GM19023 (cell line): ENCODE data around the gene LAMB1.

Experiments
- ATAC-seq: cut with Tn5 transposase; IDR thresholded peaks from one replicate; pipeline ENCODE4 v1.9.1; 2021; ENCODE audit warnings: mild to moderate bottlenecking, moderate library complexity; ENCODE audit not compliant: unreplicated experiment

Gene LAMB1

GRCh38 chr7:107999779-108000560, 3.0 kb downstream of the LAMB1 start:
- no peak for ATAC-seq

GRCh38 chr7:107998660-107999480, 4.1 kb downstream of the LAMB1 start:
- ATAC-seq, result no peak

- no peak for ATAC-seq
Observed at GRCh38 chr7:107998150-107998549, 4.8 kb downstream of the LAMB1 start.

DNA sequence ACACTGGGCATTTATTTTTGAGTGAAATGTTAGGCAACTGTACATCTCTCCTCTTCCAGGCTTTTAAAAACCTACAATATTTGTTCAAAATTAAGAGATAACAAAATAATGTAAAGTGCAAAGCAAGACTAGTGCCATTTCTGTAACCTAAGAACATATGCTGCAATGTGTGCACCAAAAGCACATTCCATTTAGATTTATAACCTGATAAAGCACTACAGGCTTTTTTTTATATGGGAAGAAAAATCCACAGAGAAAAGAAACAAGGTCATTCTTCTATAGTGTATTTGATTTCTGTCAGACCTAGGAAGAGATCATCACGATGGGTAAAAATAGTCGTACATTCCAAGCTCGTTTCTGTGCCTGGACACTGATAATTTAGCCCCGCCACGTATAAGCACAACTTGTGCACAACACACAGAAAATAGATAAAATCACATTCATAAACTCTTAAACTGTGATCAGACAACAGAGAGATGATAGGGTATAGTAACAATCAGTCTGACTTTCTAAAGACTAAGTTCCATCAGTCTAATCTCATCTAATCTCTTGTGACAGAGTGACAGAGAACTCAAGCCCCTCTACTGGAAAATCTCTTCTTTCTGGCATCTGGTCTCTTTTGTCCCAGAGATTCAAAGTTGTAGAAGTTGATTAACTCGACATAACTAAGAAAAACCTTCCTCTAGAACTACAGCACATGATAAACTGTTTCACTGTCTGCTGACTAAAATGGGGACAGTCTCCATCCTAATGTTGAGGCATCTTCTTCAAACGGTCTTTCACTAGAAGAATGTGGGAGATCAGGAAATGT, 6.7 kb downstream of the LAMB1 start:
- no peak for ATAC-seq

DNA sequence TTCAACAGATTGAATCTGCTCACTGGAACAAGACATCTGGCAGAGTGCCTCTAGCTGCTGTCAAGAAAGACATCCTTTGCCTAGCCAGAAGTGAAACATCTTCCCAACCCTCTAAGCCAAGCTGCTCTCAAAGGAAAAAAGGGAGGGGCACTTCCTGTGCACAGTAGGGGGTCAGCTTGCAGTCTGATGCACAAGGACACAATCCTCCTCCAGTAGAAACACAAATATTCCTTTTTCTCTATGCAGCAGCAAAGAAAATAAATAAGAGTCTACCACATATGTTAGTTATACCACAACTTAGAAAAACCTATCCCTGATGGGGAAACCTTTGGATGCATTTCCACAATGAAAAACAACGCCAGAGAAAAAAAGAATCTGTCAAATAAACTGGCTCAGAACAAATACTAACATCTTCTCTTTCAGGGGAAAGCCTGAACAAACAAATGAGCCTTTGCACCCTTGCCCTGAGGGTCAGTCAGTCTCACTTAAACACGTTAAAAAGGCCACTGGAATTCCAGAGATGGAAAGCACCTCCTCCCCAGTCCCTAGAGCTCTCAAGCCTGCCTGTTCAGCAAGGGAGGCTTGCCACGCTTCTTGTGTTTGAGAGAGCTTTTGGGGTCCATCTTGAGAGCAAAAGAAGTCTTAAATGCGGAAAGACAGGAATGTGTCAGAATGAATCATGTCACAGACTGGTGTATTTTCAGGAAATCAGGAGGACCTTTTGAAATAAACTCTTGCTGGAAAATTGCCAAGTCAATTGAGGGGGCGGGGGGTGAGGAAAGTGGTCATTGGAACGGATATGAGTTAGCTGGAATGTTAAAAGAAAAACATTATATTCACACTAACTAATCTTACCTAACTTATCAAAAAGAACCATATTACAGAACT, 7.5 kb downstream of the LAMB1 start:
- no peak for ATAC-seq

GRCh38 chr7:107994421-107995030, 8.4 kb downstream of the LAMB1 start:
- no peak for ATAC-seq

DNA sequence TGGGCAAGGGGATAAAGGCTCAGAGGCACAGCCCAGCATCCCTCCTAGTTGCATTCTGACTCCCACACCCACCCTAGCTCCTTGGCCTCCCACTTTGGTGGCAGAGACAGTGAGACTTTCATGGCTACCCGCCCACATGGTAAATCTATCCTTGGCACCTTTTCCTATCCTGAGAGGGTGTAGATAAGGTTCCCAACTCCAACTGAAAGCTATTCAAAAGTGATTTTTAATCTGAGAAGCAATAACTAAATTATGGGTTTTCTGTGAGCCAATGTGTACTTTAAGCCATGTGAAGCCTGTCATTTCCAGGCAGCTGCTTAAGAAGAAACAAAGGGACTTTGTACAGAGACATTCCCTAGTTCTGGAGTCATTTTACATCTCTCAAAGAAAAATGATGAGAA, 9.1 kb downstream of the LAMB1 start:
- ATAC-seq, result no peak

DNA sequence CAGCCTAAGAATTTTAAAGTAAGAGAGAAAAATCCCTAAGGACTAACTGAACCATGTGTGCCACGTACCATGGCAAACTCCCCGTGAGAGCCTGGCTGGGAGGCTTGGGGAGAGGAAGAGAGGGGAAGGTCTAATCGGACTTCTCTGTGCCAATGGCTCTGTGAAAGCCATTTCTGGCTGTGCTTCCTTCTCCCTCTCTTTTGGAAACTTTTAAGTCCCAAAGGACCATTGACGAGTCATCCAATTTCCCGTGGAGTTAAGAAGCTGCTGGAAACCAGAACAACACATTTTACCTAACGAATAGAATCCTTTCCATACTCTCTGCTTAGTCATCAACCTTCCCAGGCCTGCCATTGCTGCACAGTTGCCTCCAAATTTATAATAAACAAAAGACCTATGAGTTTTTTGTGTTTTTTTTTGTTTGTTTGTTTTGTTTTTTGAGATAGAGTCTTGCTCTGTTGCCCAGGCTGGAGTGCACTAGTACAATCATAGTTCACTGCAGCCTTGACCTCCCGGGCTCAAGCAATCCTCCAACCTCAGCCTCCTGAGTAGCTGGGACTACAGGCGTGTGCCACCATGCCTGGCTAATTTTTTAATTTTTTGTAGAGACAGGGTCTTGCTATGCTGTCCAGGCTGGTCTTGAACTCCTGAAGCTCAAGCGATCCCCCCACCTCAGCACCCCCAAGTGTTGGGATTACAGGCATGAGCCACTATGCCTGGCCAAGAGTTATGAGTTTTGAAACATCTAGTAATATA, 13.2 kb downstream of the LAMB1 start:
- ATAC-seq, result no peak

DNA sequence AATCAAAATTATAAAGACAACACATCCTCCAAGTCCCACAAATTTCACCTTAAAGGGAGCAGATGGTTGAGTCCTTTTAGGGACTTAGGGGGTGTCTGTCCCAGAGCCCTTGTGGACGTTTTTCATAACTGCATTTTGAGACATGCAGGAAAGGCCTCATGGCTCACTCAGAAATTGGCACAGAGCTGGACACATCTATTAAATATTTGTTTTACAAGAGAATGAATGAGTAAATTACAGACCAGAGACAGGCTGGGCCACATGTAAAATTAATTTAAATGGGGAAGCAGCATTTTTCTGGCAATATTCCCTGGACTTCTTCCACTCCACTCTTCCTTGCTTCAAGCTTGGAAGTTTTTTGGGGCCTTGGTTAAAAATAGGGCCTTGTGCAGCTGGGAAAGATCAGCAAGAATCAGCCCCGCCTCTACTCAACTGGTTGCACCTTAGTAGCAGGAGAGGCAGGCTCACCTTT, 20.0 kb downstream of the LAMB1 start:
- ATAC-seq, result no peak

- ATAC-seq, result no peak
Observed at GRCh38 chr7:107982042-107982840, 20.7 kb downstream of the LAMB1 start.

DNA sequence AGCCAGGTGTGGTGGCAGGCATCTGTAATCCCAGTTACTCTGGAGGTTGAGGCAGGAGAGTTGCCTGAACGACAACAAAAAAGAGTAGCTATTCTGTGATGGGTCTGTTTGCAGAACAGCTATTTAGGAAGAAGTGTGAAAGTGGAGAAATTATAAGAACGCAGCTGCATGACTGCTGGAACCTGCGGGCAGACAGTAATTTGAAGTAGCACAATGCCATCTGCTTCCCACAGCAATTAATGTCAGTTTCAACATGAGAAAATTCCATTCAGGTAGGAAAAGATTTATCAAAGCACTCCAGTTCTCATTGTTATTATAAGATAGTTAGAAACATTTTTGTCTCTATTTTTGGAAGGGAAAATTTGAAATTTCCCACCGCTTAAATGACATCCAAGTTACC, 21.5 kb downstream of the LAMB1 start:
- no peak for ATAC-seq

- no peak for ATAC-seq
Observed at GRCh38 chr7:107980671-107981190, 22.2 kb downstream of the LAMB1 start.

DNA sequence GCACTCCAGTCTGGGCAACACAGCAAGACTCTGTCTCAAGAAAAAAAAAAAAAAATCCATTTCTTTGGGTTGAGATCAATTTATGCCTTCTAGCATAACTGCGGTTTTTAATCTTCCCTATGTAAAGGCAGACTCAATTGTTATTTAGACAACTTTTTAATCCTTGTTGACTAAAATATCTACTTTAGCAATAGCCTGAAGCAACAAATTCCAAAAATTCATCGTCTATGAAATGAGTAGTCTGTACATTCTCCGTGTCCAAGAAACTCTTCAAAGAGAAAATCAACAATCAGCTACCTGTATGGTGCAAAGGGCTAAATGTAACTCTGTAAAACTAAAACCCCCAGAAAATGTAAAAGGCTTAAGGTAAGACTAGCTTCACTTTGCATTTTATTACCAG, 22.8 kb downstream of the LAMB1 start:
- ATAC-seq, result no peak

GRCh38 chr7:107978815-107979408, 24.0 kb downstream of the LAMB1 start:
- ATAC-seq, result no peak

DNA sequence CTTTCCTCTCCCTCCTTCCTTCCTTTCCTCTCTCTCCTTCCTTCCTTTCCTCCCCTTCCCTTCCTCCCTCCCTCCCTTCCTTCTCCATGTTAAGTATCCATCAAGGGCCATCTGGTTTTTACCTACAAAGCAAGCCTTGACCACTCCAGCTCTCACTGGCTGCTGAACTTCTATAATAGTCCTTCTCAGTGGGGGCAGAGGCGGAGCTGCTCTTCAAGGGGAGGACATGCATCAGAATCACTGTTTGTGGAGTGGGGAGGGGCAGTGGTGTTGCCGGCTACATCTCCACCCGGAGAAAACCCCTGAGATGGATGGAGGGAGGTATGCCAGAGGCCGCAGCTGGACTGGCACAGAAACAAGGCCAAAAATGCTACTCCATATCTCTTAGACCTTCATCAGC, 25.9 kb downstream of the LAMB1 start:
- no peak for ATAC-seq

DNA sequence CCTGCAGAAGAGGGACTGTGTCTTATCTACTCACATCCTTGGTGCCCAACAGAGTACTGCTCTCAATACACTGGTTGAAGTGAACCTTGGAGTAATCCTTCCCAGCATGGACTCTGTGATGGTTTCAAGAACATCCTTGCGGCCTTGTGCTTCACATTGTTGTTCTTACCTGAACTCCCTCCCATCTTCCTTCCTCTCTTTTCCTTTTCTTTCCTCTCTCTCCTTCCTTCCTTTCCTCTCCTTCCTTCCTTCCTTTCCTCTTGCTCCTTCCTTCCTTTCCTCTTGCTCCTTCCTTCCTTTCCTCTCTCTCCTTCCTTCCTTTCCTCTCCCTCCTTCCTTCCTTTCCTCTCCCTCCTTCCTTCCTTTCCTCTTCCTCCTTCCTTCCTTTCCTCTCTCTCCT, 26.3 kb downstream of the LAMB1 start:
- ATAC-seq, result no peak

- no peak for ATAC-seq
Observed at GRCh38 chr7:107975394-107976013, 27.5 kb downstream of the LAMB1 start.
